ENCODE results near the gene RHBDF2. TPM values are rescaled to one million over a fixed set of nuclear protein-coding genes. Genes with fewer than 3 reads are reported as not detected.
A peak's percentile ranks its signal among the peaks of the same experiment; 100 is the strongest.
"Not testable (repeated sequence)": the region's sequence is repeated elsewhere in the genome, so short reads cannot be mapped to it uniquely, and the experiment has no call there.

Gene RHBDF2
- total RNA-seq, 1 donor from 2014 or later, result 47.8 TPM

DNA sequence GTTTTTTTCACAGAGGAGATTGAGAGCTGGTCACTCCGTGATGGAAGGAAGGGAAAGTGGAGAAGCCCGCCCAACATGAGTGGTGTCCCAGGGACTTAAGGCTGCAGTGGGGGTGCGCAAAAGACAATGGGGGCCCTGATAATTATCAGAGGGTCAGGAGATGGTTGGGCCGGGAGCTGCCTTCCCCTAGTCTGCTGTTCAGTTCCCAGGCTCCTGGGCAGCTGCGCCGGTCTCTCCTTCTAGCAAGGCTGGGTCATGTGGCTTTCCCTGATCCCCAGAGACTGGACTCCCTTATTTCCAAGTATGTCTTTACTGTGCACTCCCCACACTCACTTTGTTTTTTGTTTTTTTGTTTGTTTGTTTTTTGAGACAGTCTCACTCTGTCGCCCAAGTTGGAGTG lies 20.0 kb upstream of the RHBDF2 start:
- Histone ChIP-seq H3K4me1 (peaks cover 31% of the 10 kb centered on the region), H3K27me3 (ENCODE audit: low read depth) (peaks cover 7% of the 10 kb centered on the region), H3K27ac (no peak overlapping the region), H3K36me3 (no peaks in the 10 kb centered on the region), H3K4me3 (no peak overlapping the region), H3K9me3 (no peaks in the 10 kb centered on the region)
- ATAC-seq (no peak), DNase-seq (no peak)
- intact Hi-C loops (cut with DNase I), result no loop called here
- TF ChIP-seq CTCF (IDR thresholded peaks at IDR 0.05), result no peak

GRCh38 chr17:76519048-76519966 lies 18.1 kb upstream of the RHBDF2 start:
- H3K9me3 ChIP-seq, result no peaks in the 10 kb centered on the region
- peaks cover 7% of the 10 kb centered on the region for H3K27me3 ChIP-seq (ENCODE audit: low read depth)
- intact Hi-C loops (cut with DNase I), result no loop called here
- no peaks in the 10 kb centered on the region for H3K36me3 ChIP-seq
- DNase-seq (no peak), ATAC-seq (no peak)
- TF ChIP-seq CTCF (IDR thresholded peaks at IDR 0.05), result no peak
- H3K4me1 ChIP-seq, result peaks cover 34% of the 10 kb centered on the region
- H3K4me3 ChIP-seq, result no peak overlapping the region
- H3K27ac ChIP-seq, result no peak overlapping the region

GRCh38 chr17:76517638-76518038 lies 16.4 kb upstream of the RHBDF2 start:
- Histone ChIP-seq H3K4me3 (no peak overlapping the region), H3K27ac (no peak overlapping the region), H3K4me1 (peaks cover 20% of the 10 kb centered on the region), H3K9me3 (no peaks in the 10 kb centered on the region), H3K27me3 (ENCODE audit: low read depth) (peaks cover 5% of the 10 kb centered on the region), H3K36me3 (no peaks in the 10 kb centered on the region)
- intact Hi-C loops (cut with DNase I), result no loop called here
- ATAC-seq (no peak), DNase-seq (no peak)
- no peak for TF ChIP-seq CTCF (IDR thresholded peaks at IDR 0.05)

GRCh38 chr17:76515274-76515949 lies 14.2 kb upstream of the RHBDF2 start:
- peak; percentile 76 to 83 for ATAC-seq
- Histone ChIP-seq H3K27ac (peak overlapping the region; percentile 76), H3K27me3 (ENCODE audit: low read depth) (no peaks in the 10 kb centered on the region), H3K9me3 (no peaks in the 10 kb centered on the region), H3K36me3 (no peaks in the 10 kb centered on the region), H3K4me1 (peaks cover 36% of the 10 kb centered on the region), H3K4me3 (peak overlapping the region; percentile 40)
- TF ChIP-seq CTCF (IDR thresholded peaks at IDR 0.05), result no peak
- peak; percentile 67 for DNase-seq
- intact Hi-C loops (cut with DNase I), result no loop called here

GRCh38 chr17:76514355-76514754 lies 13.1 kb upstream of the RHBDF2 start:
- intact Hi-C loops (cut with DNase I); H3K27me3 ChIP-seq (ENCODE audit: low read depth); H3K9me3 ChIP-seq; H3K36me3 ChIP-seq; H3K27ac ChIP-seq; DNase-seq; H3K4me3 ChIP-seq; ATAC-seq: not testable (repeated sequence)
- H3K4me1 ChIP-seq, result peaks cover 36% of the 10 kb centered on the region

DNA sequence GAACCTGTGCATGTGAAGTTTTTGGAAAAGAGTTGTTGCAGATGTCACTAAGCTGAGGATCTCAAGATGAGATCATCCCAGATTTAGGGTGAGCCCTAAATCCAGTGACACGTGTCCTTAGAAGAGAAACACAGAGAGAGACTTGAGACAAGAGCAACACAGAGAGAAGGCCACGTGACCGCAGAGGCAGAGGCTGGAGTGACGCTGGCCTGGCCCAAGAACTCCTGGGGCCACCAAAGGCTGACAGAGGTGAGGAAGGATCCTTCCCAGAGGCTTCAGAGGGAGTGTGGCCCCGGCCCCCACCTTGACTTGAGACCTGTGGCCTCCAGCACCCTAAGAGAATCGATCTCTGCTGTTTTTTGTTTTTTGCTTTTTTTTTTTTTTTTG lies 12.1 kb upstream of the RHBDF2 start:
- no peak for ATAC-seq
- Histone ChIP-seq H3K4me3 (no peak overlapping the region), H3K27ac (no peak overlapping the region), H3K4me1 (peaks cover 36% of the 10 kb centered on the region), H3K27me3 (ENCODE audit: low read depth) (no peaks in the 10 kb centered on the region), H3K9me3 (no peaks in the 10 kb centered on the region), H3K36me3 (no peaks in the 10 kb centered on the region)
- intact Hi-C loops (cut with DNase I), result no loop called here
- DNase-seq, result no peak
- no peak for TF ChIP-seq CTCF (IDR thresholded peaks at IDR 0.05)

Data from lower lobe of right lung (tissue), 2 donors.